OCI-LY7 (cell line): ENCODE results near the gene PDGFD. TPM values are rescaled to one million over a fixed set of nuclear protein-coding genes. Genes with fewer than 3 reads are reported as not detected.
"Not testable (repeated sequence)": the region's sequence is repeated elsewhere in the genome, so short reads cannot be mapped to it uniquely, and the experiment has no call there.

Experiments
- BruUV-seq: library from RNA; stranded (reverse); fragments of 400-500 nt; replicated peaks from 2 replicates; lab custom pipeline; 2021; lab: Mats Ljungman, UMichigan
- CTCF ChIA-PET: fragments of 300-600 bp; sonication (Branson Sonifier 250); formaldehyde crosslinking; loops from one replicate; lab custom pipeline; 2022; ENCODE audit warnings: antibody characterized with exemption; ENCODE audit not compliant: unreplicated experiment; lab: Charles Lee
- POLR2A ChIA-PET: fragments of 300-600 bp; sonication (Branson Sonifier 250); formaldehyde crosslinking; loops from one replicate; lab custom pipeline; 2022; ENCODE audit warnings: antibody characterized with exemption; lab: Charles Lee
- DNase-seq: peaks from one replicate; pipeline ENCODE4 v3.0.0-alpha.2; 2015; ENCODE audit warnings: low spot score
- H2AFZ ChIP-seq: fragments of 200-600 bp; sonication (generic), shearing (Covaris generic); 2 replicates; pipeline ENCODE4 v1.6.1; 2014; ENCODE audit warnings: mild to moderate bottlenecking, antibody characterized with exemption, low read length, moderate library complexity
- H3K27ac ChIP-seq: fragments of 200-600 bp; sonication (generic); 2 replicates; pipeline ENCODE4 v1.5.1; 2014; ENCODE audit warnings: mixed run types, low read depth, mild to moderate bottlenecking, moderate library complexity, low read length, inconsistent platforms; ENCODE audit not compliant: poor library complexity, severe bottlenecking
- H3K36me3 ChIP-seq: fragments of 200-600 bp; sonication (generic); 2 replicates; pipeline ENCODE4 v1.6.1; 2014; ENCODE audit warnings: mild to moderate bottlenecking, antibody characterized with exemption, low read length, moderate library complexity, mixed read lengths; ENCODE audit not compliant: insufficient read depth
- H3K4me1 ChIP-seq: fragments of 200-600 bp; sonication (generic); 2 replicates; pipeline ENCODE4 v1.5.1; 2014; ENCODE audit warnings: mild to moderate bottlenecking, low read length; ENCODE audit not compliant: insufficient read depth, poor library complexity, severe bottlenecking
- H3K4me2 ChIP-seq: fragments of 200-600 bp; sonication (generic); 2 replicates; pipeline ENCODE4 v1.6.1; 2014; ENCODE audit warnings: mild to moderate bottlenecking, low read length
- H3K4me3 ChIP-seq: fragments of 200-600 bp; sonication (generic); 2 replicates; pipeline ENCODE4 v1.5.1; 2014; ENCODE audit warnings: mild to moderate bottlenecking, low read depth, low read length; ENCODE audit not compliant: poor library complexity, severe bottlenecking
- H3K79me2 ChIP-seq: fragments of 200-600 bp; sonication (generic); 2 replicates; pipeline ENCODE4 v1.6.1; 2016; ENCODE audit warnings: low read depth, mild to moderate bottlenecking, low read length, moderate library complexity, mixed read lengths; ENCODE audit not compliant: insufficient read depth
- H3K9me2 ChIP-seq: fragments of 200-600 bp; sonication (generic); 2 replicates; pipeline ENCODE4 v1.6.1; 2016; ENCODE audit warnings: mild to moderate bottlenecking, low read length, mixed read lengths; ENCODE audit not compliant: insufficient read depth
- H3K9me3 ChIP-seq: fragments of 200-600 bp; sonication (generic); 2 replicates; pipeline ENCODE4 v1.6.1; 2014; ENCODE audit warnings: mild to moderate bottlenecking, mixed run types, low read length, mixed read lengths
- H4K20me1 ChIP-seq: fragments of 200-600 bp; sonication (generic); 2 replicates; pipeline ENCODE4 v1.6.1; 2014; ENCODE audit warnings: mild to moderate bottlenecking, antibody characterized with exemption, low read length, moderate library complexity, mixed read lengths; ENCODE audit not compliant: insufficient read depth
- EZH2phosphoT487 ChIP-seq: fragments of 200-600 bp; sonication (generic); IDR thresholded peaks from 2 replicates; pipeline ENCODE4 v1.6.1; 2018; ENCODE audit warnings: low read depth, borderline replicate concordance, mild to moderate bottlenecking, mixed run types, antibody characterized with exemption, low read length, moderate library complexity, mixed read lengths
- intact Hi-C: fragments of 100-400 bp; cut with micrococcal nuclease; formaldehyde crosslinking; loops from one replicate; pipeline ENCODE4 v1.10.0; 2022; ENCODE audit not compliant: unreplicated experiment
- total RNA-seq, 2 experiments: library from RNA; depleted of rRNA in 1 of 2; stranded (reverse); fragments of >200 nt in 1 of 2; shearing (Covaris generic) in 1 of 2; gene quantifications; 2 replicates each; pipeline ENCODE4 v1.2.3, GENCODE V29; 2014 to 2022
- TF ChIP-seq, protein P1 (sequence below): fragments of 200-600 bp; sonication (generic); conservative IDR thresholded peaks from 2 replicates; pipeline ENCODE4 v1.5.1; 2014; ENCODE audit warnings: mild to moderate bottlenecking, antibody characterized with exemption, low read length, moderate library complexity, mixed read lengths

PDGFD gene
- total RNA-seq, 2 experiments from 2014 or later, result 1.0 to 6.0 TPM

DNA sequence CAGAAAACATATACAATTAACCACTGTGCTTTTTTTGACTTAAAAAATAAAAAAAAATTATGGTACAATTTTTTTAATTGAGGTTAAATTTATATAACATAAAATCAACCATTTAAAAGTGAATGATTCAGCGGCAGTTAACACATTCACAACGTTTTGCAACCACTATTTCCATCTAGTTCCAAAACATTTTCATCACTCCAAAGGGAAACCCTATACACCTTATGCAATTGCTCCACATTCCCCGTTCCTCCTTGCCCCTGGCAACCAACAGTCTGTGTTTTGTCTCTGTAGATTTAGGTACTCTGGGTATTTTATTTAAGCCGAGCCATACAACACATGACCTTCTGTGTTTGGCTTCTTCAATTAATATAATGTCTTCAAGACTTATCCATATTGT, 112.2 kb downstream of the PDGFD start:
- ChIA-PET CTCF (no interaction called here), POLR2A (interaction anchor here (0.9 kb wide), 2 partner anchors 42 to 843 kb away, joined by 4 read pairs; no protein-coding TSS in a partner anchor)
- TF ChIP-seq, protein P1, sequence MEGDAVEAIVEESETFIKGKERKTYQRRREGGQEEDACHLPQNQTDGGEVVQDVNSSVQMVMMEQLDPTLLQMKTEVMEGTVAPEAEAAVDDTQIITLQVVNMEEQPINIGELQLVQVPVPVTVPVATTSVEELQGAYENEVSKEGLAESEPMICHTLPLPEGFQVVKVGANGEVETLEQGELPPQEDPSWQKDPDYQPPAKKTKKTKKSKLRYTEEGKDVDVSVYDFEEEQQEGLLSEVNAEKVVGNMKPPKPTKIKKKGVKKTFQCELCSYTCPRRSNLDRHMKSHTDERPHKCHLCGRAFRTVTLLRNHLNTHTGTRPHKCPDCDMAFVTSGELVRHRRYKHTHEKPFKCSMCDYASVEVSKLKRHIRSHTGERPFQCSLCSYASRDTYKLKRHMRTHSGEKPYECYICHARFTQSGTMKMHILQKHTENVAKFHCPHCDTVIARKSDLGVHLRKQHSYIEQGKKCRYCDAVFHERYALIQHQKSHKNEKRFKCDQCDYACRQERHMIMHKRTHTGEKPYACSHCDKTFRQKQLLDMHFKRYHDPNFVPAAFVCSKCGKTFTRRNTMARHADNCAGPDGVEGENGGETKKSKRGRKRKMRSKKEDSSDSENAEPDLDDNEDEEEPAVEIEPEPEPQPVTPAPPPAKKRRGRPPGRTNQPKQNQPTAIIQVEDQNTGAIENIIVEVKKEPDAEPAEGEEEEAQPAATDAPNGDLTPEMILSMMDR, result no peak
- TF ChIP-seq EZH2phosphoT487, result no peak
- DNase-seq, result no peak
- no TSS peak for BruUV-seq
- intact Hi-C loops, result no loop called here
- no peaks in the 10 kb centered on the region for H3K9me2 ChIP-seq
- no peaks in the 10 kb centered on the region for H3K4me1 ChIP-seq
- no peaks in the 10 kb centered on the region for H3K36me3 ChIP-seq
- H4K20me1 ChIP-seq, result no peaks in the 10 kb centered on the region
- no peak overlapping the region for H2AFZ ChIP-seq
- H3K27ac ChIP-seq, result no peak overlapping the region
- no peaks in the 10 kb centered on the region for H3K9me3 ChIP-seq
- no peak overlapping the region for H3K4me2 ChIP-seq
- H3K4me3 ChIP-seq, result no peak overlapping the region
- H3K79me2 ChIP-seq, result no peaks in the 10 kb centered on the region

GRCh38 chr11:104049116-104049515, 114.8 kb downstream of the PDGFD start:
- no peaks in the 10 kb centered on the region for H3K9me3 ChIP-seq
- BruUV-seq, result no TSS peak
- DNase-seq, result no peak
- no peaks in the 10 kb centered on the region for H4K20me1 ChIP-seq
- POLR2A ChIA-PET, result no interaction called here
- no peak overlapping the region for H3K27ac ChIP-seq
- H2AFZ ChIP-seq, result no peak overlapping the region
- no peaks in the 10 kb centered on the region for H3K36me3 ChIP-seq
- intact Hi-C loops, result no loop called here
- H3K4me1 ChIP-seq, result no peaks in the 10 kb centered on the region
- H3K4me3 ChIP-seq, result no peak overlapping the region
- CTCF ChIA-PET, result no interaction called here
- TF ChIP-seq EZH2phosphoT487, result no peak
- H3K9me2 ChIP-seq, result no peaks in the 10 kb centered on the region
- H3K4me2 ChIP-seq, result no peak overlapping the region
- H3K79me2 ChIP-seq, result no peaks in the 10 kb centered on the region

DNA sequence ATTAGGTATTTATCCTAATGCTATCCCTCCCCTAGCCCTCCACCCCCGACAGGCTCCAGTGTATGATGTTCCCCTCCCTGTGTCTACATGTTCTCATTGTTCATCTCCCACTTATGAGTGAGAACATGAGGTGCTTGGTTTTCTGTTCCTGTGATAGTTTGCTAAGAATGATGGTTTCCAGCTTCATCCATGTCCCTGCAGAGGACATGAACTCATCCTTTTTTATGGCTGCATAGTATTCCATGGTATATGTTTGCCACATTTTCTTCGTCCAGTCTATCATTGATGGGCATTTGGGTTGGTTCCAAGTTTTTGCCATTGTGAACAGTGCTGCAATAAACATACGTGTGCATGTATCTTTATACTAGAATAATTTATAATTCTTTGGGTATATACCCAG, 117.1 kb downstream of the PDGFD start:
- BruUV-seq, CTCF ChIA-PET: not testable (repeated sequence)

GRCh38 chr11:104046331-104046730, 117.6 kb downstream of the PDGFD start:
- Histone ChIP-seq H4K20me1 (no peaks in the 10 kb centered on the region), H3K4me2 (no peak overlapping the region), H3K36me3 (no peaks in the 10 kb centered on the region), H3K9me2 (no peaks in the 10 kb centered on the region), H2AFZ (no peak overlapping the region), H3K4me1 (no peaks in the 10 kb centered on the region), H3K4me3 (no peak overlapping the region), H3K27ac (no peak overlapping the region), H3K9me3 (no peaks in the 10 kb centered on the region), H3K79me2 (no peaks in the 10 kb centered on the region)
- ChIA-PET POLR2A (no interaction called here), CTCF (no interaction called here)
- TF ChIP-seq, protein P1, result no peak
- no peak for TF ChIP-seq EZH2phosphoT487
- DNase-seq, result no peak
- intact Hi-C loops, result no loop called here
- BruUV-seq, result no TSS peak

More for the DNA sequence above, 117.1 kb downstream of the PDGFD start:
- H3K4me2 ChIP-seq, H3K9me3 ChIP-seq, intact Hi-C loops, H3K9me2 ChIP-seq, DNase-seq, H3K36me3 ChIP-seq, H3K79me2 ChIP-seq, H3K27ac ChIP-seq, H3K4me3 ChIP-seq, H3K4me1 ChIP-seq, H2AFZ ChIP-seq, POLR2A ChIA-PET, H4K20me1 ChIP-seq: not testable (repeated sequence)
